Activated CD8-positive, alpha-beta memory T cell treated with anti-CD3 and anti-CD28 coated beads, Interleukin-2, amount 50 U/mL, for 1 hour (primary cell): Measurements from ENCODE around the gene ABHD12.
A peak's percentile ranks its signal among the peaks of the same experiment; 100 is the strongest.
"Not testable (repeated sequence)": the region's sequence is repeated elsewhere in the genome, so short reads cannot be mapped to it uniquely, and the experiment has no call there.

Experiments used
- DNase-seq: peaks from one replicate; pipeline ENCODE4 v3.0.0-alpha.2; 2020; ENCODE audit errors: extremely low read depth

ABHD12 gene

DNA sequence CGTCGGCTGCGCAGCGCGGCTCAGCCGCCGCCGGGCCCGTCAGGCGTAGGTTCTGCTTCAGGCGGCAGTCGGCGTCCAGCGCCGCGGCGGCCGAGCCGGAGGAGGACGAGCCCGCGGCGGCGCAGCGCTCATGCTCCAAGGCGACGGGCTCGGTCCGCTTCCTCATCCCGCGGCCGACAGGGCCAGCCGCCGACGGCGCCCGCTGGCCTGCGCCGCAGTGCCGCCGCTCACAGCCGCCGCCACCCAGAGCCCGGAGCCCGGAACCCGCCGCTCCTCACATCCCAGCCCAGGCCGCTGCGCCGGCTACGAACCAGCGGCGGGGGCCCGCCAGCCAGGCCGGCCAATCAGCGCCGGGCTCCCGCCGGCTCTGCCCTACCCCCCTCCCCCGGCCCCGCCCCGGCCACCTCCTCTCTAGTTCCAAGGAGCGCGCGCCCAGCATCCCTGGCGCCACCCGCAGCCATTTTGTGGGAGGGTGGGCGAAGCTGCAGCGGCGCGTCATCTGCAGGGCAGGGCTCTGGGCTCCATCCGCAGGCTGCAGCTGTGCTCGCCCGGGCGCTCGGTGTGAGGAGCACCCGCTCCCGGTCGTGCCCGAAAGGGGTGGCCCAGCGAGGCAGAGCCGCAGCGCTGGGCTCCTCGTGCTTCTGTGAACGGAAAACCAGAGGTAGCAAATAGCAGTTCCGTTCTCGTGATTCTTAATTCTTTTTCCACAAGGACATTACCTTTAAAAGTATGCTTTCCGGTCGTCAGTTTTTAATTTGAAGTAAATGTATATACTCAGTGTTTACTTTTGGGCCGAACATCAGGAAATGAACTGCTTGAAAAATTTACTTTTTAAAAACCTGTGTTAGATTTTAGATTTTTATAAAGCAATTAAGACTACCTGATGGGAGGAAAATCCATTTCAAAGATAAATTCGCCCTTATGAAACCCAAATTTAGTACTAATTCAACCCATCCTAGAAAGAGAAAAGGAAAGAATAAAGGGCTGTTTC lies at the start of gene ABHD12:
Gene ABHD12, minus strand, starts transcription at position 298 of the 991 bp plus-strand sequence. Its CDS starts 132 bp downstream, at position 166.
- DNase-seq, result peak; percentile 82

- DNase-seq, result no peak
Observed at GRCh38 chr20:25439328-25439727, 48.7 kb upstream of the ABHD12 start.

GRCh38 chr20:25437153-25437581 lies 46.5 kb upstream of the ABHD12 start:
- no peak for DNase-seq

- no peak for DNase-seq
Observed at GRCh38 chr20:25424536-25424935, 33.9 kb upstream of the ABHD12 start.

DNA sequence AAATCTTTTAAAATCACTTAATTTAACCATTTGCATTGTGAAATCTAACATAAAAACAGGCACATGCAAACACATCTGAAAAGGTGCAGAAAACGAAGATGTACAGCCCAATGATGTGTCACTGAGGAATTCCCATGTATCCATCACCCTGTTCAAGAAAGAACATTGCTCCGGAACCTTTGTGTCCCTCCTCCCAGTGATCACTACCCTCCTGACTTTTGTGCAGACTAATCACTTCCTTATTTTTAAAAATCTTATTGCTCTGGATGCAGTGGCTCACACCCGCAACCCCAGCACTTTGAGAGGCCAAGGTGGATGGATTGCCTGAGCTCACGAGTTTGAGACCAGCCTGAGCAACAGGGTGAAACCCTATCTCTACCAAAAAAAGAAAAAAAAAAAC lies 31.4 kb upstream of the ABHD12 start:
- no peak for DNase-seq

GRCh38 chr20:25421102-25421501 lies 30.5 kb upstream of the ABHD12 start:
- DNase-seq, result no peak

DNA sequence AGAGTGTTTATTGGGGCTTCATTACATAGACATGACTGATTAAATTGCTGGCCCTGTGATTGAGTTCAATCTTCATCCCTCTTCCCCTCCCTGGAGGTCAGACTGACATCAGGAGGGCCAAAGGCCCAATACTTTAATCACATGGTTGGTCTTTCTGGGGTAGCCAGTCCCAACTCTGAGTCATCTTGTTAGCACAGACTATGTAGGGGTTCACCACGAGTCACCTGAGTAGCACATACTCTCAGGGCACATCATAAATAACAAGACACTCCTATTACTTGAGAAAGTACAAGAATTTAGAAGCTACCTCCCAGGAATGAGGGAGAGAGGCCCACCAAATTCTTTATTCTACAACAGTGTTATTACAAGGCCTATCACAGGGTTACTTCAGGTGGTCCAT lies 28.1 kb upstream of the ABHD12 start:
- no peak for DNase-seq

DNA sequence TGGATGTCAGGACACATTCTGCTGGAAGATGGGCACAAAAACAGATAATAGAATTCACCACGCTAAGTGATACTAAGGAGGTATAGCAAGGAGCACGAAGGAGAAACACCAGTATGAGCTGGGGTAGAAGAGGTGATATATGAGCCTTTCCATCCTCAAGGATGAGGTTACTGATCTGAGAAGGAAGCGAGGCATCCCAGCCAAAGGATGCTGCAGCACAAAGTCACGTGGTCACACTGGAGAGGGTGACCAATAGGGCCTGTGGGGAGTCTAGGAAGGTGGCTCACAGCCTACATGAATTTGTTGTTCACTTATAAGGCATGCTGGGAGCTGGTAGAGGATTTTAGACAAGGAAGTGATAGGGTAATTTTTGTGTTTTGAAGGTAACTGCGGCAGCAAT lies 18.3 kb upstream of the ABHD12 start:
- DNase-seq, result no peak

GRCh38 chr20:25408170-25408547 lies 17.5 kb upstream of the ABHD12 start:
- no peak for DNase-seq

GRCh38 chr20:25407311-25408169 lies 16.9 kb upstream of the ABHD12 start, which contains the start of gene GINS1:
GINS1 (plus strand) TSS chr20:25407673; CDS start chr20:25407821, 148 bp downstream.
- DNase-seq, result peak; percentile 17

GRCh38 chr20:25402583-25402982 lies 11.9 kb upstream of the ABHD12 start:
- no peak for DNase-seq

DNA sequence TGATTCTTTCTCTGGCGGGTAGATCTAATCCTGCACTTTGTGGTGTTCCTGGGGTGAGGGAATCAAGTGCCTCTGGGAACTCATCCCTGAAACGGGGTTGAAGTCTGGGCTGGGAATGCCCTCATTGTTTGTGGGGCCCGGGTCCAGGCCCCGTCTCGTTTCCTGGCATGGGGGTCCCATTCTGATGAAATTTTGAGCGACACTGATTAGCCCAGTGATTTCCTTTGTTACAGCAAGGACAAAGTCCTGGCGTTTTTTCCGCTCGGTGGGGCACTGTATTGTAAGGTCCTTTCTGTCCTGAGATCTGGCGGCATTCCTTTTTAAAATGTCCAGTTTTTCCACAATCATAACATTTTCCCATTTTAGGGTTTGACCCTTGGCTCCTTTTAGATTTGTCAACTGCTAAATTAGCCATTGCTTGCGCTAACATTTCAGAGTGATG lies 9.7 kb upstream of the ABHD12 start:
- not testable (repeated sequence) for DNase-seq

DNA sequence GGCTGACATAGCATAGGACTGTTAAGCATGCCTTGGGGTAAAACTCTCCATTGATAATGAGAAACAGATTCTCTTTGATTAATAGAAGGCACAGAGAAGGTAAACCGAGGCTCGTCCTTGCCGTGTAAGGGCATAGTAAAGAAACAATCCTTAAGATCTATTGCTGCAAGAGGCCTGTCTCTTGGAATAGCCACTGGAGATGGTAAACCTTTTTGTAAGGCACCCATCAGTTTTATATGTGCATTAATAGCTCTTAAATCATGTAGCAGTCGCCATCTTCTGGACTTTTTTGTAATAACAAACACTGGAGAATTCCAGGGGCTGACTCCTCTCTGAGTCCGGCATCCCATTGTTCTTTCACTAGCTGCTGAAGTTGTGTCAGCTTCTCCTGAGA lies 8.4 kb upstream of the ABHD12 start:
- DNase-seq, result no peak

DNA sequence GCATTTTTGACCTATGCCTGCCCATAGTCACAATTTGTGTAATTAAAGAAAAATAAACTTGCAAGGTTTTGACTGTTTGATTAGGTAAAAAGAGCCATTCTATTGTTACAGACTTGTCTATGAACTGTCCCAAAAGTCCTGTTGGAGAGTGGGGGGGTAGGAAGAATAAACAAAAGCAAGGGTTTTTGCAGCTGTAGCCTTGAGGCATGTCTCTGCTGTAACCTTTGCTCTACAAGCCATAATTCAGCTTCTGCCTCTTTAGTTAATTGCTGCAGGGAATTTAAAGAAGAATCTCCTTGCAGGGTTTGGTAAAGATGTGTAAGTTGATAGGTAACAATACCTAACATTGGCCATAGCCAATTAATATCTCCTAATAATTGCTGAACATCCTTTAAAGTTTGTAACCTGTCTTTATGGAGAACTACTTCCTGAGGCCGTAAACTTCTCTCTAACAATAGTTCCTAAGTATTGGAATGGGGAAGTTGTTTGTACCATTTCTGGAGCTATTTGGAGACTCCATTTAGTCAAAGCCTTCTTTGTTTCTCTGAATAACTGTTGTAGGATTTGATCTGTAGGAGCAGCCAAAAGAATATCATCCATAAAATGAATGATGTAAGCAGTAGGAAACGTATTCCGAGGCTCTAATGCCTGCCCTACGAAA lies 7.9 kb upstream of the ABHD12 start:
- no peak for DNase-seq

GRCh38 chr20:25397821-25398220 lies 7.2 kb upstream of the ABHD12 start:
- no peak for DNase-seq

GRCh38 chr20:25397096-25397495 lies 6.5 kb upstream of the ABHD12 start:
- DNase-seq, result no peak

DNA sequence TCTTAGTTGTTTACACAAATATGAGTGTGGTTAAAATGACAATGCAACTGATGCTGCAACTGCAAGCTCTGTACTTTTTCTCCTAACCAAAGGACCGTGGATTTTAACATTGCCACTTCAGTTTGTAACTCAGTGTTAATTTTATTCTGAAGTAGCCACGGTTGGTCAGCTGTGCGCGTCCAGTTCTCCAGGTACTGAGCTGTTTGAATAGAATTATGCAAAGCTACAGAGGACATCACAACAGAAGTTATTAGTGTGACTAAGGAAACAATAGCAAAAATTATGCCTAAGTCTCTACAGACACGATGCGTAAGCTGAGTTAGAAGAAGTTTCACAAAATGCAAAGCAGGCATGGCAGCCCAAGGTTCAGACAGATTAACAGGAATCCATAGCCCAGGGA lies 4.4 kb upstream of the ABHD12 start:
- DNase-seq, result no peak

- DNase-seq, result no peak
Observed at GRCh38 chr20:25394276-25394675, 3.6 kb upstream of the ABHD12 start.

GRCh38 chr20:25389858-25390537 lies 637 bp downstream of the ABHD12 start:
- DNase-seq, result no peak

DNA sequence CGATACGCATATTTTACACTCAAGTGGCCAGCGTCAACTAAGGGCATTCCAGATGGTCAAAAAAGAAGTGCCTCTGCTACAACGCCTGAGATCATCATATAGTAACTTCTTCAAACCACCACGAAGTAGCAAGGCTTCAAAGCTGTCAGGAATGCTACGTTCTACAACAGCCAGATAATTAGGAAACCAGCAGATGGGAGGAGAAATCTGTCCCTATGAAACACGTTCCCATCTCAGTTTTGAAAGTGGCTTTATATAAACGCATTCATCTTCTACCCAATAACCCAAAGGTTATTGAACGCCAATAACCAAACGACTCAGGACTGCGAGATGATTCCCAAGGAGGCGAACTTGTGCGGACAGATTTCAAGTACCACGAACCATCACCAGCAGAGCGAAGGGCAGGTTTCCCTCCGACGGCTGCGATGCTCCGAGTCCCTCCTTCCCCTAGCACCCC lies 1.2 kb downstream of the ABHD12 start:
- DNase-seq, result no peak

DNA sequence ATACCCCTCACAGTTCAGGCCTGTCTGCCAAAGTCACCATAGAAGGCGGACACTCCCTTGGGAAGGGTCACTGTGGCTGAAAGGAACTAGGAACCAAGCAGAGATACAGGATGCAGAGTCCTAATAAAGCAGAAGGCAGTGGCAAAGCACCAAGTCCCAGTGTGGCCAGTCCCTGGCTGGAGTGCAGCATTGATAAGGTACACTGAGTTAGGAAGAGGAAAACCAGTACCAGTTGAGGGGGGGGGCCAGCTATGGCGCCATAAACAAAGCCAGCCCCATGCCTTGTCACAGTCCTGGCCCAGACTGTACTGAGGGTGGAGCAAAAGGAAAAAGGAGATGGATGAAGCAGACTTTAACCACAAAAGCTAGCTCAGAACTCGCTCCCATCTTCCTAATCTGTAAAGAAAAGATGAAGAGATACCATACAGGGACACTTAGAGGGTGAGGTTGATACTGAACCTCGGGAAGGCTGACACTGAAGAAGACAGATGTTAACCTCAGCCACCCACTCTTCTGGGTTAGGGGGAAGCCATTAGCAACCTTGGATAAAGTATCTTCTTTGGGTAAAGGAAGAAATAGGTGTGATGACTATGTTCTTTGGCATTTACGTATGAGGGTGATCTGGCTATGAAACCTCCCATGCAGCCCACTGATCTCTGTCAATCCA lies 7.8 kb downstream of the ABHD12 start:
- DNase-seq, result no peak
